Panc1 (cell line): ENCODE measurements around the gene FDXR. TPM values are rescaled to one million over a fixed set of nuclear protein-coding genes. Genes with fewer than 3 reads are reported as not detected.

Experiments
- ATAC-seq: fragments of 200-7000 bp; cut with Tn5 transposase; 2 replicates; pipeline ENCODE4 v1.9.1; 2020; ENCODE audit warnings: mild to moderate bottlenecking, moderate library complexity
- BruUV-seq: library from RNA; stranded (reverse); fragments of 400-500 nt; replicated peaks from 2 replicates; lab custom pipeline; 2021; lab: Mats Ljungman, UMichigan
- CTCF ChIA-PET: fragments of 300-600 bp; sonication (Branson Sonifier 250); formaldehyde crosslinking; loops from one replicate; lab custom pipeline; 2022; ENCODE audit warnings: antibody characterized with exemption; lab: Charles Lee
- POLR2A ChIA-PET: fragments of 300-600 bp; sonication (Branson Sonifier 250); formaldehyde crosslinking; loops from one replicate; lab custom pipeline; 2022; ENCODE audit warnings: antibody characterized with exemption; lab: Charles Lee
- DNase-seq: peaks from one replicate; pipeline ENCODE4 v3.0.0-alpha.2; 2010; ENCODE audit warnings: low read depth, low spot score
- H3K27ac ChIP-seq: 2 replicates; pipeline ENCODE4 v1.5.1; 2011; ENCODE audit warnings: mild to moderate bottlenecking, low read length, inconsistent platforms
- H3K27me3 ChIP-seq: fragments of 200-500 bp; sonication (Bioruptor generic); 2 replicates; pipeline ENCODE4 v1.6.0; 2014; ENCODE audit warnings: low read length, inconsistent platforms; ENCODE audit not compliant: control insufficient read depth, insufficient read depth
- H3K36me3 ChIP-seq: fragments of 200-500 bp; sonication (Bioruptor generic); 2 replicates; pipeline ENCODE4 v1.5.1; 2014; ENCODE audit warnings: inconsistent platforms, mild to moderate bottlenecking, low read length, moderate library complexity; ENCODE audit not compliant: control insufficient read depth, insufficient read depth
- H3K4me1 ChIP-seq: 2 replicates; pipeline ENCODE4 v1.5.1; 2011; ENCODE audit warnings: inconsistent platforms, mild to moderate bottlenecking, low read length, moderate library complexity; ENCODE audit not compliant: control insufficient read depth, insufficient read depth
- H3K4me3 ChIP-seq, 2 experiments: 2 replicates each; pipeline ENCODE4 v1.5.1; 2011 to 2012; ENCODE audit warnings: low read depth in 2 of 2, low read length in 2 of 2, mild to moderate bottlenecking in 2 of 2, inconsistent platforms in 1 of 2, moderate library complexity in 1 of 2
- H3K9me3 ChIP-seq: fragments of 200-500 bp; sonication (Bioruptor generic); 2 replicates; pipeline ENCODE4 v1.5.1; 2014; ENCODE audit warnings: low read depth, mild to moderate bottlenecking, inconsistent platforms, low read length, moderate library complexity; ENCODE audit not compliant: control insufficient read depth, insufficient read depth
- POLR2AphosphoS5 ChIP-seq: IDR thresholded peaks from 2 replicates; pipeline ENCODE4 v1.6.1; 2012; ENCODE audit warnings: mild to moderate bottlenecking, low read depth, low read length, moderate library complexity
- REST ChIP-seq, 2 experiments: IDR thresholded peaks; 2 replicates each; pipeline ENCODE4 v1.6.1; 2011 to 2012; ENCODE audit warnings: low read depth in 2 of 2, control low read depth in 1 of 2, low read length in 1 of 2, mild to moderate bottlenecking in 1 of 2, moderate library complexity in 1 of 2; ENCODE audit not compliant: insufficient read depth in 1 of 2
- SIN3A ChIP-seq: IDR thresholded peaks from 2 replicates; pipeline ENCODE4 v1.6.1; 2012; ENCODE audit warnings: low read depth, mild to moderate bottlenecking, low read length, moderate library complexity, borderline replicate concordance; ENCODE audit not compliant: insufficient read depth
- TCF7L2 ChIP-seq: IDR thresholded peaks from 2 replicates; pipeline ENCODE4 v1.6.1; 2011; ENCODE audit warnings: mild to moderate bottlenecking, low read depth, low read length, inconsistent platforms
- in situ Hi-C: cut with HindIII; loops from 2 replicates; pipeline ENCODE4 v1.10.0; 2016; ENCODE audit warnings: low sequenced_read_pairs, low pct_unique_long_range_greater_than_20kb
- intact Hi-C: fragments of 100-400 bp; cut with micrococcal nuclease; formaldehyde crosslinking; loops from one replicate; pipeline ENCODE4 v1.10.0; 2022; ENCODE audit not compliant: unreplicated experiment
- total RNA-seq: library from RNA; stranded (reverse); gene quantifications from one replicate; pipeline ENCODE4 v1.2.1, GENCODE V29; 2021; ENCODE audit not compliant: unreplicated experiment
- TF ChIP-seq, protein P1 (sequence below): fragments of 450-650 bp; IDR thresholded peaks from 2 replicates; pipeline ENCODE4 v1.5.1; 2017; ENCODE audit warnings: mild to moderate bottlenecking

Gene FDXR
- total RNA-seq, 1 experiment from 2014 or later: 21.8 TPM

GRCh38 chr17:74846621-74847020 is 26.2 kb downstream of the FDXR start:
- H3K4me3 ChIP-seq: no peak overlapping the region
- H3K27ac ChIP-seq: no peak overlapping the region
- no TSS peak for BruUV-seq
- CTCF ChIA-PET: interaction anchor here (0.5 to 1.4 kb wide), 2 partner anchors 14 to 73 kb away, joined by 4 to 8 read pairs; partner anchors contain the start of gene GRIN2C
- TF ChIP-seq SIN3A (no peak), POLR2AphosphoS5 (no peak), TCF7L2 (no peak), REST (IDR thresholded peaks at IDR 0.05; ENCODE audit: insufficient read depth in 1 of 2, low read depth in 2 of 2, low read length in 1 of 2) (no peak)
- TF ChIP-seq, protein P1, sequence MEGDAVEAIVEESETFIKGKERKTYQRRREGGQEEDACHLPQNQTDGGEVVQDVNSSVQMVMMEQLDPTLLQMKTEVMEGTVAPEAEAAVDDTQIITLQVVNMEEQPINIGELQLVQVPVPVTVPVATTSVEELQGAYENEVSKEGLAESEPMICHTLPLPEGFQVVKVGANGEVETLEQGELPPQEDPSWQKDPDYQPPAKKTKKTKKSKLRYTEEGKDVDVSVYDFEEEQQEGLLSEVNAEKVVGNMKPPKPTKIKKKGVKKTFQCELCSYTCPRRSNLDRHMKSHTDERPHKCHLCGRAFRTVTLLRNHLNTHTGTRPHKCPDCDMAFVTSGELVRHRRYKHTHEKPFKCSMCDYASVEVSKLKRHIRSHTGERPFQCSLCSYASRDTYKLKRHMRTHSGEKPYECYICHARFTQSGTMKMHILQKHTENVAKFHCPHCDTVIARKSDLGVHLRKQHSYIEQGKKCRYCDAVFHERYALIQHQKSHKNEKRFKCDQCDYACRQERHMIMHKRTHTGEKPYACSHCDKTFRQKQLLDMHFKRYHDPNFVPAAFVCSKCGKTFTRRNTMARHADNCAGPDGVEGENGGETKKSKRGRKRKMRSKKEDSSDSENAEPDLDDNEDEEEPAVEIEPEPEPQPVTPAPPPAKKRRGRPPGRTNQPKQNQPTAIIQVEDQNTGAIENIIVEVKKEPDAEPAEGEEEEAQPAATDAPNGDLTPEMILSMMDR: no peak
- no peak for ATAC-seq
- no peaks in the 10 kb centered on the region for H3K9me3 ChIP-seq
- POLR2A ChIA-PET: no interaction called here
- peaks cover 8% of the 10 kb centered on the region for H3K4me1 ChIP-seq
- H3K36me3 ChIP-seq: no peaks in the 10 kb centered on the region
- in situ Hi-C loops (no loop called here), intact Hi-C loops (no loop called here)
- no peaks in the 10 kb centered on the region; the same call in 1 of the 2 replicates for H3K27me3 ChIP-seq
- DNase-seq: no peak

DNA sequence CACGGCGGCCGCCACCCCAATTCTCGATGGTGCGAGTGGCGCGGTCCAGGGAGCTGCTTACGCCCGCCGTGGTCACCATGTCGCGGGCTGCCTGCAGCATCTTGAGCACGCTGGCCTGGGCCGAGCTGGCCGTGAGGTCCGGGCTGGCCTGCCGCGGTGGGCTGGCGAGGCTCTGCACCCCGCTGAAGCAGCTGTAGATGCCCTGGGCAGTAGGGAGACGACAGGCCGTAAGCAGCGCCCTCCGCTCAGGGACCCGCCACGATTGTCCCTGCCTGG is 29.5 kb downstream of the FDXR start:
- POLR2A ChIA-PET: interaction anchor here (0.6 kb wide), 2 partner anchors 19 to 25 kb away, joined by 5 read pairs; no protein-coding TSS in a partner anchor
- TF ChIP-seq, protein P1: no peak
- TF ChIP-seq SIN3A (no peak), POLR2AphosphoS5 (no peak), REST (IDR thresholded peaks at IDR 0.05; ENCODE audit: insufficient read depth in 1 of 2, low read depth in 2 of 2, low read length in 1 of 2) (no peak), TCF7L2 (no peak)
- no peak for DNase-seq
- ATAC-seq: no peak
- H3K36me3 ChIP-seq: no peaks in the 10 kb centered on the region
- in situ Hi-C loops: no loop called here
- no peak overlapping the region for H3K27ac ChIP-seq
- intact Hi-C loops: no loop called here
- CTCF ChIA-PET: interaction anchor here (0.6 to 1.8 kb wide), 14 partner anchors 9 to 1188 kb away, joined by 3 to 24 read pairs (median 6); partner anchors contain the start of genes FDXR and GRIN2C
- no TSS peak for BruUV-seq
- H3K9me3 ChIP-seq: no peaks in the 10 kb centered on the region
- H3K27me3 ChIP-seq: no peaks in the 10 kb centered on the region
- H3K4me1 ChIP-seq: peaks cover 12% of the 10 kb centered on the region
- no peak overlapping the region; a peak in 1 of 4 replicates for H3K4me3 ChIP-seq
